GM11168 (cell line): Measurements from ENCODE around the gene VPS37D.
"Not testable (repeated sequence)": the region's sequence is repeated elsewhere in the genome, so short reads cannot be mapped to it uniquely, and the experiment has no call there.

Source experiments
- in situ Hi-C: fragments of 300-500 bp; cut with MboI; formaldehyde crosslinking; loops from one replicate; pipeline ENCODE4 v1.12.0; 2022; ENCODE audit warnings: low sequenced_read_pairs; ENCODE audit not compliant: unreplicated experiment

The VPS37D gene

DNA sequence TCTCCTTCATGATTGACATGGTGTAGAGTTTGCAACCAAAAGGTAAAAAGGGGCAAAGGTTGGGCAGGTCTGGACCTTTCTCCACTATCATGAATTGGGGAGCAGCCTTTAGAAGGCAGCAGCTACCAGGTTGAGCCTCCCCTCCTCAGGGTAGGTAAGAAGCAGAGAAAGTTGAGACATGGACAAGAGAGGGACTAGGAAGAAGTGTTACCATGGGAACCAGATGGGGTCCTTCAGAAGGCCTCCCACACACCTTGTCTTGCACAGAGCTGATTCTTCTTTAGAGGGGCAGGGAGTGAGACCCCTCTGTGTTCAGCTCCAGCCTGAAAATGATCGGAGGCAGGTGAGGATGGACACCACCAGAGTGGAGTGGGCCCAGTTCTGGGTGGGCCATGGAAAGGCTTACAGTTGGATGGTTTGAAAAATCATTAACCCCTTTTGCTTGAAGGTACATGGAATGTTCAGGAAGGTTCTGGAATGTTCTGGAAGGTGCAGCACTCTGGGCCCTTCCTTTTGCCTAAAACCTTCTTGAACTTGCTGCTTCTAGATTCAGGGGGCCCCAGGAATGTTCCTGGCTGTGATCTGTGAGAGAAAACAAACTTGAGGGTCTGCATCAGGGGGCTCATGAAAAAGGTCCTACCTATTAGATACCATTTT lies 7.0 kb downstream of the VPS37D start:
- in situ Hi-C loops = no loop called here

DNA sequence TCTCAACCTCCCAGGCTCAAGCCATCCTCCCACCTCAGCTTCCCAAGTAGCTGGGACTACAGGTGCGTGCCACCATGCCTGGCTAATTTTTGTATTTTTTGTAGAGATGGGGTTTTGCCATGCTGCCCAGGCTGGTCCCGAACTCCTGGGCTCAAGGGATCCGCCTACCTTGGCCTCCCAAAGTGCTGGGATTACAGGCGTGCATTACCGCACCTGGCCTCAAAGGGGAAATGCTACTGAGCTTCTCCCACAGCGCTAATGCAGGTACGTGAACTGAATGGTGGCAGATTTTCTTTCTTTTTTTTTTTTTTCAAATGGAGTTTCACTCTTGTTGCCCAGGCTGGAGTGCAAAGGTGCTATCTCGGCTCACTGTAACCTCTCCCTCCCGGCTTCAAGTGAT lies 8.4 kb downstream of the VPS37D start:
- in situ Hi-C loops = not testable (repeated sequence)

DNA sequence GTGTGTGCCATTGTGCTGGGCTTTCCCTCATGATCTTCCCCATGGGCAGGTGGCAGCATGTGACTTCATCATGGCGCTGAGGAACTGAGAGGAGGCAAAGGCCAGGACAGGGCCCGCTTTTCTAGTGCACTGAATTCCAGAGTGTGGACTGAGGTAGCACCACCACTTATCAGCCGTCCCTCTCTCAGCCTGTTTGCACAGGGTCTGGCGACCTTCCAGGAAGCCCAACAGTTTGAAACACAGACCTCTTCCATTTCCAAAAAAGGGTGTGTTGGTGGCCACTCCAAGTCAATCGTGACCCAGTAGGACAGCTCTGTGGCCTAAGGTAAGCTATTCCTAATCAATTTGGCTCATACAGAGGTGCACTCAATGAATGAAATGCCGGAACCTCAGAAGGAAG lies 11.2 kb downstream of the VPS37D start:
- in situ Hi-C loops = no loop called here

DNA sequence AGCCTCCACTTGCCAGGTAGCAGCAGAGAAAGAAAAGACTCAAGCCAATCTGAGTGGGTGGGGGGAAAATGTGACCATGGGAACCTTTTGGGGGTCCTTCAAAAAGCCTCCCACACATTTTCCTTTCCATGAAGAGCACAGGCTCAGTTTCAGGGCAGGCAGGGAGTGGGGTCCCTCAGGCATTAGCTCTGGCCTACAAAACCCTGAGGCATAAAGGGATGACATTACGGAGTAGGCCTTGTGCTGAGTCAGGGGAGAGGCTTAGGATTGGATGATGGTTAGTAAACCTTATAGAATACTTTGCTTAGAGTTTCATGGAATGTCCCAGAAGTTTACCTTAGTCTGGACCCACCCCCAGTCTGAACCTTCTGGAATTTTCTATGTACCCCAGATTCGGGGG lies 12.1 kb downstream of the VPS37D start:
- in situ Hi-C loops = no loop called here

DNA sequence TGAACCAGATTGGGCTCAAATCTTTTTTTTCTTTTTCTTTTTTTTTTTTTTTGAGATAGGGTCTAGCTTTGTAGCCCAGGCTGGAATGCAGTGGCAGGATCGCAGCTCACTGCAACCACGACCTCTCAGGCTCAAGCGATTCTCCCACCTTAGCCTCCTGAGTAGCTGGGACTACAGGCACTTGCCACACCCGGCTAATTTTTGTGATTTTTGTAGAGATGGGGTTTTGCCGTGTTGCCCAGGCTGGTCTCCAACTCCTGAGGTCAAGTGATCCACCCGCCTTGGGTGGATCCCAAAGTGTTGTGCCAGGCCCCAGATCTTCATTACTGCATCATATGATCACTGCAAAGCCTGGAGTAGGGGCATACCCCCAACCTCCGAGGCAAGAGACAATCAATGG lies 12.9 kb downstream of the VPS37D start:
- in situ Hi-C loops = no loop called here

DNA sequence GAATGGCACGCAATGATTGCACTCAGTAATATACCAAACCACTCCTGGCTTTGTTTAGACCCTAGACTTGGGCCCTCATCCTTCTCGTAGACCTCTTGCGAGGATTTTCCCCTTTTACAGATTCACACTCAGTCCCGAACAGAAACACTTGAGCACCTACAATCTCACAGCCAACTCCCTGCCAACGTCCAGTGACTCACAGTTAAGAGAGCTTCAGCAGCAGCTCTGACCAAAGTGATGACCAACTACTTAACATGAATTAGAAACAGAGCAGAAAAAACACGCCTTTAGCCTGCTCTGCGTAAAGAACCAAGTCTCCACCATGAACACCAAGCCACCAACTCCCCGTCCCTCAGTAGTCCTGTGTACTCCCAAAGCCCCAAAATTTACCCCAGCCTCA lies 13.4 kb downstream of the VPS37D start:
- in situ Hi-C loops = no loop called here

DNA sequence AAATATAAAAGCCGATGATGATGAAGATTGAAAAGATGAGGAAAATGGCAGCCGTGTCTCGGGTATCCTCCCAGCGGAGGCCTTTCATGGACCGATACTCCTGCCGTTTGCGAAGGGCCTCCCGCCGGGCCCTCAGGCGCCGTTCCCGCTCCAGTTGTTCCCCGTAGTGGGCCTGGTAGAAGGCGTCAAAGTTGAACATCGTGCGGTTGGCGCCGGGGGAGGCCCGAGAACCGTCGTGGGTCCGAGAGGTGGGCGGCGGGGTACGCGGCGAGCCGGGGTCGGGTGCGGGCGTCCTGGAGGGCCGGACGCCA lies 15.1 kb downstream of the VPS37D start:
- in situ Hi-C loops = no loop called here

DNA sequence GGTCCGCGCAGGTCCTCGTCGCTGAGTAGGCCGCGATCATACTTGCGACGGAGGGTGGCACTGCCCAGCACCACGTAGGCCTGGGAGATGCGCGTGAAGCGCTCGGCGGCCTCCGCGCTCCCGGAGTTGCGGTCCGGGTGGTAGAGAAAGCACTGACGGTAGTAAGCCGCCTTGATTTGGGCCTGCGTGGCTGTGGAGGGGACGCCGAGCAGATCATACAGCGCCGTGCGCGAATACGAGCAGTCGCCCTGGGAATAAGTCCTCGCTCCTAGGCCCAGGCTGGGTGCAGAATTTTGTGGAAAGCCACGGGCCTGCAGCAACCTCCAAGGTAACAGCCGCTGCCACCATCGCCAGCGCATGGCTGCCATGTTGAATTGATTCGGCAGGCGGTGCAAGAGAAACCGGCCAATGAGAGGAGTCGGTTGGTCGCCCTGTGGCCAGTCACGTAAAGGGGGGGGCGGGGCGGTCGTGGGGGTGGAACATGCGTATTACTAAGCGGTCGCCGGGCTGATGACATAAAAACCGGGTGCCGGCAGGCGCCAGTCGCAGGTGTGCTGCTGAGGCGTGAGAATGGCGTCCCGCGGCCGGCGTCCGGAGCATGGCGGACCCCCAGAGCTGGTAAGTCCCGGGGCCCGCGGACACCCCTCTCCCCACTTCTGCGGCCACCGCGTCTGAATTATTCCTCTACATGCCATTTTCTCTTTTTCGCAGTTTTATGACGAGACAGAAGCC lies 15.6 kb downstream of the VPS37D start, which contains the start of the genes BUD23 and DNAJC30:
Gene BUD23 (plus strand): TSS at position 542 of the 732 bp plus-strand sequence. CDS start 29 bp downstream, at position 571.
Gene DNAJC30 (minus strand): TSS at position 398 of the 732 bp plus-strand sequence. CDS start 30 bp downstream, at position 368.
- in situ Hi-C loops = no loop called here

DNA sequence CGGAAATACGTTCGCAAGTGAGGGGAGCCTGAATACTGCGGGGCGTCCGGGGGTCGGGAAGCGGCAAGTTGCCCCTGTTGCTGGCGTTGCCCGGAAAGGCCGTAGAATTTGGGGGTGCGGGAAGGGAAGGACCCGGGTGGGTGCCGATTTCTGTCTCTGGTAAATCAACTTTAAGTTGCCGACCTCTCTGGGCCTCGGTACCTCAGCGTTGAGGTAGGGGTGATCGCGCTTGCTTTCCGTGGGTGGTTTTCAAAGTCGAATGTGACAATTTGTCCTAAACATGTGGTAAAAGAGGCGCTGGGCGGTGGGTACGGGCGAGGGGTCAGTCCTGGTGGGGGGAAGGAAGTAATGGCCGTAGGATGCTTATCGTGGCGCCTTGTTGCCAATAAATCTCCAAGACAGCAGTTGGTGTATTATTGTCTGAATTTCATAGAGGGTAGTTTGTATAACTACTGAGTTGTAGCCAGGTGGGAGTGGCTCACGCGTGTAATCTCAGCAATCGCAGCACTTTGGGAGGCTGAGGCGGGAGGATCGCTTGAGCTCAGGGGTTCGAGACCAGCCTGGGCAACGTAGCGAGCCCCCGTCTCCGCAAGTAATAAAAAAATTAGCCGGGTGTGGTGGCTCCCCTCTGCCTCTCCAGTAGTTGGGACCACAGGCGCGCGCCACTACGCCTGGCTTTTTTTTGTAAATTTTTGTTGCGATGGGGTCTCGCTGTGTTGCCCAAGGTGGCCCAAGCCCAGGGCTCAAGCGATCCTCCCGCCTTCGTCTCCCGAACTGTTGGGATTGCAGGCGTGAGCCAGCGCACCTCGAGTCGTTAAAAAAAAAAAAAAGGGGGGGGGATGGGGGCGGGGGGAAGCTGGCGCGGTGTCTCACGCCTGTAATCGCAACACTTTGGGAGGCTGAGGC lies 16.4 kb downstream of the VPS37D start:
- in situ Hi-C loops = no loop called here

DNA sequence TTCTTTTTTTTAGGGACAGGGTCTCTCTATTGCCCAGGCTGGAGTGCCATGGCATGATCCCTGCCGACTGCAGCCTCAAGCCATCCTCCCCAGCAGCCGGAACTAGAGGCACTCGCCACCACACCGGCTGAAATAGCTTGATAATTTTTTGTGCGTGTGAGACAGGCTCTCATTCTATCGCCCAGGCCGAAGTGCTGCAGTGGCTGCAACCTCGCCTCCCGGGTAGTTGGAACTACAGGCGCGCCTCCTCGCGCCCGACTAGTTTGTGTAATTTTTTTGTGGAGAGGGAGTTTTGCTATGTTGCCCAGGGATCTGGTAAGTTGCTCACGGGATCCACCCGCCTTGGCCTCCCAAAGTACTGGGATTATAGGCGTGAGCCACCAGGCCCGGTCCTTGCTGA lies 17.7 kb downstream of the VPS37D start:
- in situ Hi-C loops = no loop called here

DNA sequence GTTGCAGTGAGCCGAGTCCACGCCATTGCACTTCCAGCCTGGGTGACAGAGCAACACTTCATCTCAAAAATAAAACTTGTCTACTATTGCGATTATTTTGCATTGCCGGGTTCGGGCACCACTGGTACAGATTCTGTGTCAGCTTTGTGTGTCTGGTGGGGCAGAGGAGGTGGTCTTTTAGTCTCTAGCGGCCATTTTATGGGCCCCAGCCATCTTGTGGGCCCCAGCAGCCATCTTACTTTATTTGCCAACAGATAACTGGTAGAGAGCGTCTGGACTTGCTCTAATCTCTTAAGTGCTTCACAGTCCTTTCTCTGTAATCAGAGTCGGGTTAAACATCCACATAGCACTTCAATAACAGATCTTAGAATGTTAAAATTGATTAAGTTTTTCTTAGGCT lies 20.7 kb downstream of the VPS37D start:
- in situ Hi-C loops = no loop called here

DNA sequence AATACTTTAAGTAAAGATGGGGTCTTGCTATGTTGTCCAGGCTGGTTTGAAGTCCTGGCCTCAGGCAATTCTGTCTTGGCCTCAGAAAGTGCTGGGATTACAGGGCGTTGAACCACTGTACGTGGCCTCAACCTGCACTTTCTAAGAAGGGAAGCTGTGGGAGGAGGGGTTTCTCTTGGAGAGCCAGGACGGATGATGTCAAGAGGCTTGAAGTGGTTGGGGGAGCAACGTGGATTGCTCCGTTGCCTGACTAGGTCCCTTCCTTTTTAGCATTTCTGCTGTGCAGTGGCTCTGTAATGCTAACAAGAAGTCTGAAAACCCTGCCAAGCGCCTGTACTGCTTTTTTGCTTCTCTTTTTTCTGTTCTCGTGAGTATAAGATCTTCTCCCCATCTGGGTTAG lies 23.0 kb downstream of the VPS37D start:
- in situ Hi-C loops = no loop called here

DNA sequence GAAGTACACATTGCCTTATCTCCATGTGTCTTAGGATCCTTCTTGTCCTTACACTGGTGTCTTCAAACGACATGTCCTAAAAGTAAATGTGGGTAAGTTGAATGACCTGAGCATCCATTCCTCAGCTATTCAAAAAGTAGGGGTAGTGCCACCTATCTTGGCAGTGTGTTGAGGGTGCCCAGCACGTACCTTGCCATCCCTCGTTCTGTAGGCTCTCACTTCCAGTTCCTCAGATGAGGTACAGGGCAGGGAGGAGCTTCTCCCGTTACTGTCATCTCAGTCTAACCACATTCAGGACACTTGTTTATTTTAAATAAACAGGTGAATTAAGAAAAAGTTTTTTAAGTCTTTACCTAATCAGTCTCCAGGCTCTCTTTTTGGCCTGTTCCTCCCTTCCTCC lies 28.7 kb downstream of the VPS37D start:
- in situ Hi-C loops = no loop called here

DNA sequence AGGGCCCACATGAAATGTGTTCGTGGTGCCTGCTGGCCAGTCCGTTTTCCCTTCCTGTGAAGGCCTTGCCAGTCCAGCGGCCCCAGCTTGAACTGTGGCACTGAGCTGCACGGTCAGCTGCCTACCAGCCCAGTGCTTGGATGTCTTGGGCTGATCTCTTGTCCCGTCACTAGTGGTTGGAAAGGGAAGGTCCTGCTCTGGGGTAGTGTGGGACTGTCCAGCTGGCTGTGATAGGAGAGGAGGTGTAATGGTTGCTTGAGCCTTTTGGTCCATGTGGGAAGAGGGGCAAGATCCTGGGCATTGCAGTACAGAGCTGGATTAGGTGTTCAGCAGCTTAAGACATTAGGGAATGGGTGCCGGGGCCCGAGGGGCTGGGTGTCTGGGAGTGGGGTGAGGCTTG lies 30.8 kb downstream of the VPS37D start:
- in situ Hi-C loops = no loop called here

DNA sequence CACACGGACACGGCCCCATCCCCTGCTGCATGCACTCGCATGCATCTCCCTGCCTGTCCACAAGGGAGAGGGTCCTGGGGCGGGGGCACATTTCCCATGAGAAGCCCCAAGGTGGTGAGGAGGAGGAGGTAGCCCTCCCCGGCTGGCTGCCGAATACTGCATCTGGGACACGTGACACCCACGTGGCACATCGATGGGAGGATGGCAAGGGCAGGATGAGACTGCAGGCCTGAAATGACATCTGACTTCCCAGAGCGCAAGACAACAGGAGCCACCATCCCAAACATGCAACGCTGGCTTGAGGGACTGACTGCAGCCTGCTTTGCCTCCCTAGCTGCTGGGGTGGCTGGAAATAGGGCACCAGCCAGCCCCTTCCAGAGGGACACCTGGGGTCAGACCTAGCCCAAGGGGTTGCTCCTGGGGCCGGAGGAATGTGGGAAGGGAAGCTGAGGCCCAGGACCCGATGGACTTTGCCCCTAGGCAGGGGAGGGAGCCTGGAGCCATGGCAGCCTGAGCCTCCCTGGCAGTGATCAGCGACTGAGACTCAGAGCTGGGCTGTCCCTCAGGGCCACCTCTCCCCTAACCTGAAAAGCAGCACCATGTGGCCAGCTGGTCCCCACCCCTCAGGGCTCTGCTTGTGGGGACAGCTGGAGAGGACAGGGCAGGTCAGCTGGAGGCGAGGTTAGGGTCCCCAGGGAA lies 31.9 kb downstream of the VPS37D start:
- in situ Hi-C loops = no loop called here

DNA sequence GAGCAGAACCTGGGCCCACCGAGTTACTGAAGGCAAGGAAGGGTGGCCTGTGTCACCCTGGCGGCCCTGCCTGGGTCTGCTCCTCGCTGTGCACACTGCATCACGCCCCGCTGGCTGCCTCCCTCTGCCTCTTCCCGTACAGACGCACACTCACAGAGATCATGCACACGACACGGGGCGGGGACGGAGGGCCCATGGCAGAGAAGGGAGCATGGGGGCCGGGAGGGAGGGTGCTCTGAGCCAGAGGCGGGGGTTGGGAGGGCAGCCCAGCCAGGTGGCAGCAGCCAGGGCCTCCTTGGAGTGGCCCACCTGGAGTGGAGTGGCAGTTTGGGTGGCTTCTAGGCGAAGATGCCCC lies 32.4 kb downstream of the VPS37D start:
- in situ Hi-C loops = no loop called here

DNA sequence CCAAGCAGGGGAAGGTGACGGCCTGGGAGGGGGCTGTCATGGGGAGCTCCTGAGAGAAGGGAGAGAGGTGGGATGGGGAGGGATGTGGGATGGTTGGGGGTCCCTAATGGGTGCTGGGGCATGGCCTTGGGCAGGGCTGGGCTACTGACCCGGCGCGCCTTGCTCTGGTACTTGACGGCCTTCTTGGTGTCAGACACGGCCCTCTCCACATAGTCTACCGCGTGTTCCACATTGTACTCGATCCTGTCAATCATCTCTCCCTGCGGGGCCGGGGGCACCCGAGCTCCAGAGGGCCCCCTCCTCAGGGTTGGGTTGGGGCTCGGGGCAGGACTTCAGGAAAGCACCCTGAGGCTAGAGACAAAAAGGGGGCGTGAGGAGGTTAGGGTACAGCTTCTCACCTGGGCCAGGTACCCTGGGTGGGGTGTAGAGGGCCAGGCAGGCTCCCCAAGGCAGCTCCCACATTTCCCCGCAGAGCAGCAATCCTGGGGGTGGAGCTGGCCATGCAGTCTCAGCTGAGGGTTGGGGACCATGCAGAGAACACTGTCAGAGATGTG lies 33.0 kb downstream of the VPS37D start:
- in situ Hi-C loops = no loop called here

DNA sequence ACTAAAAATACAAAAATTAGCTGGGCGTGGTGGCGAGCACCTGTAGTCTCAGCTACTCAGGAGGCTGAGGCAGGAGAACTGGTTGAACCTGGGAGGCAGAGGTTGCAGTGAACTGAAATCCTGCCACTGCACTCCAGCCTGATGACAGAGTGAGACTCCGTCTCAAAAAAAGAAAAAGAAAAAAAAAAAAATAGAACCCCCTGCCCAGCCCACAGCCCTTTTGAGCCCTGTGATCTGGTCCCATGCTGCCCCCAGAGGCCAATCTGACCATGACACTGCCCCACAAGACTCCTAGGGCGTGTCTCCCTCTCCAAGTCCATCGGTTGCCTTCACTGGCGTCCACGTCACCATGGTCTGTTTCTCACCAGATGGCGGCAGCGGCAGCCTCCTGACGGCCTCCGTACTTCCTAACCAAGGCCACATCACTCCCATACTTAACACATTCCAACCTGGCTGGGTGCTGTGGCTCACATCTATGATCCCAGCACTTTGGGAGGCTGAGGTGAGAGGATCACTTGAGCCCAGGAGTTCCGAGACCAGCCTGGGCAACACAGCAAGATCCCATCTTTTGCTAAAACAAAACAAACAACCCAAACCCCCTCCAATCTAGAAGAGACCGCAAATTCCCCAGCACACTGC lies 33.8 kb downstream of the VPS37D start:
- in situ Hi-C loops = no loop called here

DNA sequence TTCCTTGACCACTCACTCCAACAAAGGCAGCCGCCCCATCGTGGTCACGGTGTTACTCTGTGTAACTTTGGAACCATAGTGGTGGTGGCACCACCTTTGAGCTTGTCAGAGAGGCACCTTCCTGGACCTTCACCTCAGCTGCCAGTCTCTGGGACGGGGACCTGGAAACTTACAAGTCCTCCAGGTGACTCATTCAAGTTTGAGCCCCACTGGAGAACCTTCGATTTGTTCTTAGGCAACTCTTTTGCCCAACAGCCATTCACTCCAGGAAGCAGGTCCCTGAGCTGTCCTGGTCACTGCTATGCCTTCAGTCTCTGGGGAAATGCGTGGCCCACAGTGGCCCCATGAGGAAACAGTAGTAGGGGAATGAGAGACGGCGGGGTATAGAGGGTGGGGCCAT lies 34.6 kb downstream of the VPS37D start:
- in situ Hi-C loops = no loop called here

DNA sequence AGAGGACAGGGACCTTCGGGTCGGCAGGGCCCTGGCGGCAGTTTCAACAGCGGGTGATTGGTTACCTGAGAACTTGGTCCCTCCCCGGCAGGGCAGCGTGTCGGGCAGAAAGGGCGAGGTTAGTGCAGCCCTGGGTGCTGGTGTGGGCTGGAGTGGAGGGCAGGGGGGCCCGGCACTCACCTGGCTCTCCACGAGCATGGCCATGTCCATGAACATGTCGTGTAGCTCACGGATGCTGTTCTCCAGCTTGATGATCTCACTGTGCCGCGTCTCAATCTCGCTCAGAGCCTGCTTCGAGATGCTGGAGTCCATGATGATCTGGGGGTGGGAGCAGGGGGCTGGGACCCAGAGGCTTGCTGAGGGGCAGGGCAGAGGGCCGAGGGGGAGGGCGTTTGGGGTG lies 35.0 kb downstream of the VPS37D start:
- in situ Hi-C loops = no loop called here
